ENCODE measurements around the gene PPP1R14C. TPM values are rescaled to one million over a fixed set of nuclear protein-coding genes. Genes with fewer than 3 reads are reported as not detected.

The PPP1R14C gene
- total and polyA plus RNA-seq, 8 donors: 11.7 to 33.6 (median 18.6) TPM

GRCh38 chr6:150286460-150286859 is 143.6 kb downstream of the PPP1R14C start:
- TF ChIP-seq, protein P1, sequence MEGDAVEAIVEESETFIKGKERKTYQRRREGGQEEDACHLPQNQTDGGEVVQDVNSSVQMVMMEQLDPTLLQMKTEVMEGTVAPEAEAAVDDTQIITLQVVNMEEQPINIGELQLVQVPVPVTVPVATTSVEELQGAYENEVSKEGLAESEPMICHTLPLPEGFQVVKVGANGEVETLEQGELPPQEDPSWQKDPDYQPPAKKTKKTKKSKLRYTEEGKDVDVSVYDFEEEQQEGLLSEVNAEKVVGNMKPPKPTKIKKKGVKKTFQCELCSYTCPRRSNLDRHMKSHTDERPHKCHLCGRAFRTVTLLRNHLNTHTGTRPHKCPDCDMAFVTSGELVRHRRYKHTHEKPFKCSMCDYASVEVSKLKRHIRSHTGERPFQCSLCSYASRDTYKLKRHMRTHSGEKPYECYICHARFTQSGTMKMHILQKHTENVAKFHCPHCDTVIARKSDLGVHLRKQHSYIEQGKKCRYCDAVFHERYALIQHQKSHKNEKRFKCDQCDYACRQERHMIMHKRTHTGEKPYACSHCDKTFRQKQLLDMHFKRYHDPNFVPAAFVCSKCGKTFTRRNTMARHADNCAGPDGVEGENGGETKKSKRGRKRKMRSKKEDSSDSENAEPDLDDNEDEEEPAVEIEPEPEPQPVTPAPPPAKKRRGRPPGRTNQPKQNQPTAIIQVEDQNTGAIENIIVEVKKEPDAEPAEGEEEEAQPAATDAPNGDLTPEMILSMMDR (IDR thresholded peaks at IDR 0.05): no peak
- Histone ChIP-seq H3K9me3 (peaks cover 0 to 3% of the 10 kb centered on the region in 2 donors), H3K4me3 (no peak overlapping the region), H3K4me1 (no peaks in the 10 kb centered on the region), H3K36me3 (no peaks in the 10 kb centered on the region), H3K27me3 (no peaks in the 10 kb centered on the region), H3K27ac (no peak overlapping the region)
- intact Hi-C loops (cut with DNase I): no loop called here
- ATAC-seq (no peak), DNase-seq (no peak)

- ATAC-seq: no peak
- Histone ChIP-seq H3K4me3 (no peak overlapping the region), H3K27ac (no peak overlapping the region), H3K4me1 (no peaks in the 10 kb centered on the region), H3K9me3 (peaks cover 0 to 3% of the 10 kb centered on the region in 2 donors), H3K36me3 (no peaks in the 10 kb centered on the region), H3K27me3 (no peaks in the 10 kb centered on the region)
- DNase-seq: no peak
- TF ChIP-seq, protein P1 (IDR thresholded peaks at IDR 0.05): no peak
- intact Hi-C loops (cut with DNase I): no loop called here
Observed at GRCh38 chr6:150286912-150287311, 144.1 kb downstream of the PPP1R14C start.

DNA sequence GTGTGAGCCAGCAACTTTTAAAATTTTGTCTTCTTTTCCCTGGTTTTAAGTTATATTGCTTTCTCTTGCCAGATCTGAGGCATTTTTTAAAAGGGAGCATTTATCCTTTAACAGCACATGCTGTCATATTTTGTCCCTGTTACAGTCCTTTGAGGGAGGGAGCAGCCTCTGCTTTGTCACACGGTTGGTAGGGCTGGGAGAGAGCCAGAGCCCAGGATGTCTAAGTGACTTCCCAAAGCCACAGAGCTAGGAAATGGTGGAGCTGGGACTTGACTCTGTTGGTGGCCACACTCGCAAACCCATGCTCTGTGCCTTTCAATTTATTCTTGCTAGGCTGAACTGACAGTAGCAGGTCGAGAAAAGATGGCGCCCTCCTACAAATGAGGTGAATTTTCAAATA is 145.6 kb downstream of the PPP1R14C start:
- TF ChIP-seq, protein P1 (IDR thresholded peaks at IDR 0.05): no peak
- Histone ChIP-seq H3K27me3 (no peaks in the 10 kb centered on the region), H3K9me3 (no peaks in the 10 kb centered on the region), H3K27ac (no peak overlapping the region), H3K4me3 (no peak overlapping the region), H3K4me1 (no peaks in the 10 kb centered on the region), H3K36me3 (no peaks in the 10 kb centered on the region)
- intact Hi-C loops (cut with DNase I): no loop called here
- ATAC-seq (no peak), DNase-seq (no peak)

DNA sequence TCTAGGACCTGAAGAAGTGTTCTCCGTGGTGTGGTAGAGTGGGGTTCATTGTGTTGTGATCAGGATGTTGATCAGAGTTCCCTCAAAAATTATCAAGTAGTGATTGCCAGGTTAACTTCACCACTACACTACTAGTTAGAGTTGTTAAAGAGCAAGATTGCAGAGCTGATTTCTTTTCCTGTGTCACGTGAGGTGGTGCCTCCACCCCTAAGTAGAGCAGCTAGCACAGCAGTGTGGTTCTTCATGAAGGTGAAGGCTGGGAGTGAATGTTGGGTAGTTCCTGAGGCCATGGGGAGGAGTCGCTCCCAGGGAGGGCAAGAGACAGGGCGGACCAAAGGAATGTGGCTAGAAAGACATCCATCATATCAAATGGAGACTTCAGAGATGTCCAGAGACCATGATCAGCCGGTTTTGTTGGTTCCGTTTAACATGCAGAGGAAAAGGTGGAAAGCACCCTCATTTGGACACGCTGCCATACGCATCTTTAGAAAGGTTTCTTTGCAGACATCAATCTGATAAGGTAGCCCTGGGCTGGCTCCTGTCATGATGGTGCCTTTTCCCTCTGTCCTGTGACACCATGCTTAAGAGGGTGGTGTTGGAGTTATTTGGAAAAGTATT is 146.7 kb downstream of the PPP1R14C start:
- intact Hi-C loops (cut with DNase I): no loop called here
- H3K27ac ChIP-seq: no peak overlapping the region
- ATAC-seq: no peak
- TF ChIP-seq, protein P1 (IDR thresholded peaks at IDR 0.05): no peak
- H3K27me3 ChIP-seq: no peaks in the 10 kb centered on the region
- H3K4me1 ChIP-seq: no peaks in the 10 kb centered on the region
- H3K9me3 ChIP-seq: no peaks in the 10 kb centered on the region
- no peaks in the 10 kb centered on the region for H3K36me3 ChIP-seq
- H3K4me3 ChIP-seq: no peak overlapping the region
- no peak for DNase-seq

DNA sequence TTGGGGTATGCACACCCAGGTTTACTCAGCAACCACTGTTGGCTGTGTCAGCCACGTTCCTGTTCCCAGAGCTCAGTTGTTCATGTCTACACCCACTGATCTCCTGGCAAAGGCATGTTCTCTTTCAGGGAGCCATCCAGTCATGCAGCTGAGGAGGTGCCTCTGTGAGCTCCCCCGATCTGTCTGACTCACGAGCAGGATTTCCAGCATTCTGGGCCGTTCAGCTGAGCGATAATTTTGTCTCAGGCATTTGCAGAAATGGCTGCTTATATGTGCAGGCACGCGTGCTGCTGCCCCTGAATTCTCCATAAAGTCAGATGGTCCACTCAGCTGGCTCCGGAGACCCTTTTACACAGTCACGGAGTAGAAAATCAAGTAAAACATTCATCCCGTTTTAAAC is 147.6 kb downstream of the PPP1R14C start:
- no peaks in the 10 kb centered on the region for H3K9me3 ChIP-seq
- peak; percentile 63 for ATAC-seq
- no peak overlapping the region for H3K27ac ChIP-seq
- H3K36me3 ChIP-seq: no peaks in the 10 kb centered on the region
- H3K27me3 ChIP-seq: no peaks in the 10 kb centered on the region
- intact Hi-C loops (cut with DNase I): no loop called here
- DNase-seq: no peak
- no peaks in the 10 kb centered on the region for H3K4me1 ChIP-seq
- TF ChIP-seq, protein P1 (IDR thresholded peaks at IDR 0.05): no peak
- no peak overlapping the region for H3K4me3 ChIP-seq
